Activated T-helper 9 cell treated with anti-CD3 and anti-CD28 coated beads, Interleukin-2, amount 50 U/mL, for 16 hours (primary cell): Measurements from ENCODE around the gene SEC63.
"Not testable (repeated sequence)": the region's sequence is repeated elsewhere in the genome, so short reads cannot be mapped to it uniquely, and the experiment has no call there.

Experiments
- DNase-seq: peaks from one replicate; pipeline ENCODE4 v3.0.0-alpha.2; 2020; ENCODE audit warnings: low read depth

Gene SEC63

DNA sequence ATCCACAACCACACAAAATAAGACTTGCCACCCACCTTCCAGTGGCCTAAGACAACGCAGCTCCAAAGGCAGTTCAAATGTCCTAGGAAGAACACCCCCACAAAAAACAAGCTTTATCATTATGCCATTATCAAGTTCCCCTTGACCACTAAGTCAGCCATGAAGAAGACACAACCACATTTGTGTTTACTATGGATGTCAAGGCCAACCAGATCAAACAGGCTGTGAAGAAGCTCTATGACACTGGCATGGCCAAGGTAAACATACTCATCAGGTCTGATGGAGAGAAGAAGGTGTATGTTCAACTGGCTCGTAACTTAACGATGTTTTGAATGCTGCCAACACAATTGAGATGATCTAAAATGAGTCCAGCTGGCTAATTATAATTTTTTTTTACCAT is 26.1 kb downstream of the SEC63 start:
- no peak for DNase-seq

DNA sequence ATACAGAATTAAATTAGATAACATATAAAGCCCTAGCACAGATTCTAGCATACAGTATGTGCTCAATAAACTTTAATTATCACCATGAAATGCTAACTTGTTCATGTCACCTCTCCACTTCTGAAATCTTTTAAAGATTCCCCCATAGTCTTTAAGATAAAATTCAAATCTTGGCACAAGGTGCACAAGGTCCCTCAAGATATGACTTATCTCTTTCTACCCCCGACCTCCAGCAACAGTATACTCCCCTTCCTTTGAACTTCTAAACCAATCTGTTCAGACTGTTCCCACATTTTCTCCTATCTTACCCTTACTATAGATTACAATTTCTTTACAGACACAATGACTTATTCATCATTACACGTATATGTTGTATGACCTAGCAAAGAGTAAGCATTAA is 29.0 kb downstream of the SEC63 start:
- no peak for DNase-seq

DNA sequence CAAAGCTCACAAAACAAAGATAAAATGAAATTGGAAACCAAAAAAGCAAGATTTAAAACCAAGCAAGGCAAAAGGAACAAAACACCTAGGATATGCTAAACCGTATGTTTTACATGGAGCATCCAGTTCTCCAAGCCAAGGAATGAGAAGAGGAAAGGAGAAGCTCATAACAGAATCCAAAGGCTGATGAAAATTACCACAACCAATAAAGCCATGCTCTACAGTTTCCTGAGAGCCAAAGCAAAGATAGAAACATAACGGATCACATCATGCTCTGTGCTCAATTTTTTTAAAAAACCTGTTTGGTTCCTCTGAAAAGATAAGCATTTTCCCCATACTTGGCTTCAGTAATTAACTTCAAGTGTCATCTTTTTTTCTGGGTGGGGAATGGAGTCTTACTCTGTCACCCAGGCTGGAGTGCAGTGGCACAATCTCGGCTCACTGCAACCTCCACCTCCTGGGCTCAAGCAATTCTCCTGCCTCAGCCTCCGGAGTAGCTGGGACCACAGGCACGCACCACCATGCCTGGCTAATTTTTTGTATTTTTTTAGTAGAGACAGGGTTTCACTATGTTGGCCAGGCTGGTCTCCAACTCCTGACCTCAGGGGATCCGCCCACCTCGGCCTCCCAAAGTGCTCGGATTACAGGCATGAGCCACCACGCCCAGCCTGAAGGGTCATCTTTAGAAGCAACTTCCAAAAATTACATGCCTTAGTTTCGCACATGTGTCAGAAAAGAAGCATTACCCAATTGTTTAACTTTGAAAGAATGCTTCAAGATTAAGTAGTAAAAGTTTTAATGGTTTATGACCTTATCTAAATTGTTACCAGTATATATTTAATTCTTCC is 31.1 kb downstream of the SEC63 start:
- DNase-seq = not testable (repeated sequence)

DNA sequence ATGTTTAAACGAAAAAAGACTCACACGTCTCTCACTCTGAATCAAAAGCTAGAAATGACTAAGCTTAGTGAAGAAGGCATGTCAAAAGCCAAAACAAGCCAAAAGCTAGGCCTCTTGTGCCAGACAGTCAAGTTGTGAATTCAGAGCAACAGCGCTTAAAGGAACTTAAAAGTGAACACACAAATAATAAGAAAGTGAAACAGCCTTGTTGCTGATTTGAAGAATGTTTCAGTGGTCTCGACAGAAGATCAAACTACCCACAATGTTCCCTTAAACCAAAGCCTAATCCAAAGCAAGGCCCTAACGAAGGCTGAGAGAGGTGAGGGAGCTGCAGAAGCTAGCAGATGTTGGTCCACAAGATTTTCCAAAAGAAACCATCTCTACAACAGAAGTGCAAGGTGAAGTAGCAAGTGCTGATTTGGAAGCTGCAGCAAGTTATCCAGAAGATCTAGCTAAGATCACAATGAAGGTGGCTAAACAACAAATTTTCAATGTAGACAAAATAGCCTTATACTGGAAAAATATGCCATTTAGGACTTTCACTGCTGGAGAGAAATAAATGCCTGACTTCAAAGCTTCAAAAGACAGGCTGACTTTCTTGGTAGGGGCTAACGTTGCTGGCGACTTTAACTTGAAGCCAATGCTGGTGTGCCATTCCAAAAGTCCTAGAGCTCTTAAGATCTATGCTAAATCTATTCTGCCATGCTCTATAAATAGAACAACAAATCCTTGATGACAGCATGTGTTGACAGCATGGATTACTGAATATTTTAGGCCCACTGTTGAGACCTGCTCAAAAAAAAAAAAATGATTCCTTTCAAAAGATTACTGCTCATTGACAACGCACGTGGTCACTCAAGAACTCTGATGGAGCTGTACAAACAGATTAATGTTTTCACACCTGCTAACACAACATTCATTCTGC is 40.3 kb downstream of the SEC63 start:
- no peak for DNase-seq

DNA sequence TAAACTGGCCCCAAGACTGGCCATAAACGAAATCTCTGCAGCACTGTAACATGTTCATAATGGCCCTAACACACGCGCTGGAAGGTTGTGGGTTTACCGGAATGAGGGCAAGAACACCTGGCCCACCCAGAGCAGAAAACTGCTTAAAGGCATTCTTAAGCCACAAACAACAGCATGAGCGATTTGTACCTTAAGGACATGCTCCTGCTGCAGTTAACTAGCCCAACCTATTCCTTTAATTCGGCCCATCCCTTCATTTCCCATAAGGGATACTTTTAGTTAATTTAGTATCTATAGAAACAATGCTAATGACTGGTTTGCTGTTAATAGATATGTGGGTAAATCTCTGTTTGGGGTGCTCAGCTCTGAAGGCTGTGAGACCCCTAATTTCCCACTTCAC is 41.0 kb downstream of the SEC63 start:
- DNase-seq = not testable (repeated sequence)

DNA sequence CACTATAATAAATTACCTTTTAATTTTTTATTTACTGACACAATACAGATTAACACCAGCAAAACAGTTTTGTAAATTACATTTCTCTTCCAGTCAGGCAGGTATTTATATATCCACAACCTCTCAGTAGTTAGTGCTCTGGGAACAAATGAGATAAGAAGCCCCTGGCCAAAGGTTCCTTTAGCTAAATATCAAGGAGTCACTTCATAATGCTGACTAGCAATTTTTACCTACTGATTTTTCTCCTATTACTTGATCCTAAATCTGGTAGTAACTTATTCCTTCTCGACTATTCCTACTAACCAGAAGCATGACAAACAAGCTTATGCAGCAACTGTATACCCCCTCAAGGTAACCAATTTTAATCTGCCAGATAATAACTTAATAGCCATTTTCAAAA is 46.3 kb downstream of the SEC63 start:
- no peak for DNase-seq

DNA sequence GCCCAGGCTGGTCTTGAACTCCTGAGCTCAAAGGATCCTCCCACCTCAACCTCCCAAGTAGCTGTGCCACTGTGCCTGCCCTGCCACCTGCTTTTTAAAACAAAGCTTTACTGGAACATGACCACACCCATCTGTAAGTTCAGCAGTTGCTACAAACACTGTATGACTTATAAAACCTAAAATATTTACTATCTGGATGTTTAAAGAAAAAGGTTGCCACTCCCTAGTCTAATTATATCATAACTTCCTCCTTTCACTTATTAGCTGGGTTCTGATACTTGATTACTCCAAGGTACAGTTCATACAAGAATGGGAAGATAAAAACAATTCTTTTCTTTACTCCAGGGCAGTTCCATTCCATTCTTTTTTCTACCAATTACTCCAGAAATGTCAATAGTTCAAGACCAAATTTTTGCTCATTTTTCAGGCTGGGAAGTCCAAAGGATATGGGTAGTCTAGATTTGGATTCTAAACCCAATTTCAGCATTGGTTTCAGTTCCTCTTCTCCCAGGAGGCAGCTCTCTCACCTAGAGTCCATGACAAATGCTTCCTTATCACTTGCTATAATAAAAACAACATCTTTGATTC is 63.1 kb downstream of the SEC63 start:
- no peak for DNase-seq

DNA sequence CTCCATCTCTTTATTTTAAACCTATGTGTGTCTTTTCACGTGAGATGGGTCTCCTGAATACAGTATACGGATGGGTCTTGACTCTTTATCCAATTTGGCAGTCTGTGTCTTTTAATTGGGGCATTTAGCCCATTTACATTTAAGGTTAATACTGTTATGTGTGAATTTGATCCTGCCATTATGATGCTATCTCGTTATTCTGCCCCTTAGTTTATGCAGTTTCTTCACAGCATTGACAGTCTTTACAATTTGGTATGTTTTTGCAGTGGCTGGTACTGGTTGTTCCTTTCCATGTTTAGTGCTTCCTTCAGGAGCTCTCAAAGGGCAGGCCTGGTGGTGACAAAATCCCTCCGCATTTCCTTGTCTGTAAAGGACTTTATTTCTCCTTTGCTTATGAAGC is 67.6 kb downstream of the SEC63 start:
- not testable (repeated sequence) for DNase-seq

DNA sequence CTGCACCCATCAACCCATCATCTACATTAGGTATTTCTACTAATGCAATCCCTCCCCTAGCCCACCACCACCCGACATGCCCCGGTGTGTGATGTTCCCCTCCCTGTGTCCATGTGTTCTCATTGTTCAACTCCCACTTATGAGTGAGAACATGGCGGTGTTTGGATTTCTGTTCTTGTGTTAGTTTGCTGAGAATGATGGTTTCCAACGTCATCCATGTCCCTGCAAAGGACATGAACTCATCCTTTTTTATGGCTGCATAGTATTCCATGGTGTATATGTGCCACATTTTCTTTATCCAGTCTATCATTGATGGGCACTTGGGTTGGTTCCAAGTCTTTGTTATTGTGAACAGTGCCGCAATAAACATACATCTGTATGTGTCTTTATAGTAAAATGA is 72.1 kb downstream of the SEC63 start:
- not testable (repeated sequence) for DNase-seq

DNA sequence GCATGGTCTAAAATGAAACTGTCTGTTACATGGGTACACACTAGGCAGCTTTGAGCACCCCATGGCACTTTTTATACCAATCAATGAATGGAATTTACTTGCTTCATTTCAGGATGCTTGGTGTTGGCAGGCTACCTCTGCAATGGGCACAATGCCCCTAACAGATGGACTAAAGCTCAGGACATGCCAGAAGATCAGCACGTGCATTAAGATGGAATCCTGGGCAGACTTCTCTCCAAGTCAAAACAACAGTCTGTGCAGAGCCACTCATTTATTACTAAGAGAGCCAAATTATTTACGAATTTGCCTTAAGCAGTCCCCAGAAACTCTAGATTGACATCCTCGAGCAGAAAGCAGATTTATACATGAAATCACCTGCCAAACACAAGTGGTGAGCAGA is 78.1 kb downstream of the SEC63 start:
- DNase-seq = no peak

DNA sequence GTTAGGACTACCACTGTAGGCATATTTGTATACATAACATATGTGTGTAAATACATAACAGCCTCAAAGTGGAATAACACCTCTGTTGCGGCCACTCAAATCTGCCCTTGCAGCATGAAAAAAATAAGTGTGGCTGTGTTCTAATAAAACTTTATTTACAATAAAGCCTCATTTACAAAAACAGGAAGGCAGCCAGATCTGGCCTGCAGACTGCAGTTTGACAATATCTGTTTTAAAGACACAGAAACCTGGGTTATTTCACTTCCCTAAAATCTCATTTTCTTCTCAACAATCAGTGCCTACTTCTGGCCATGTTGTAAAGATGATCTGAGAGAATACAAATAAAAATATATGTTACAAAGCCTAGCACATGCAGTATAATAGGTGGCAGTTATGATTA is 80.0 kb downstream of the SEC63 start:
- DNase-seq = no peak

DNA sequence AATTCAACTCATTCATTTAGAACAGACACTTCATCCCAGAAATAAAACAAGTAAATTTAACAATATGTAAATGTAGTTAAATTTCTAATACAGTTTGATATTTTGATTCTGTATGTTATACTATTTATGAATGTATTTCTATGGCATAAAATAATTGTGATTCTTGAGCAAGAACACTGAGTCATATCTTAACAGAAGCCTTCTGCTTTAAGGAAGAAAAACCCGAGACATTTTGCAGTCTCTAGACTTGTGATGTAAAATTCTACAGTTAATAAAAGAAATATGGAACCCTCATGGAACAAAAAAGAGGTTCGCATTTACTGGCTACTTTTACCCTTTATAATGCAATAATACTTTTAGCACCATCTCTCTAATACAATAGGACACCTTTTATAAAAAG is 86.0 kb downstream of the SEC63 start:
- no peak for DNase-seq

DNA sequence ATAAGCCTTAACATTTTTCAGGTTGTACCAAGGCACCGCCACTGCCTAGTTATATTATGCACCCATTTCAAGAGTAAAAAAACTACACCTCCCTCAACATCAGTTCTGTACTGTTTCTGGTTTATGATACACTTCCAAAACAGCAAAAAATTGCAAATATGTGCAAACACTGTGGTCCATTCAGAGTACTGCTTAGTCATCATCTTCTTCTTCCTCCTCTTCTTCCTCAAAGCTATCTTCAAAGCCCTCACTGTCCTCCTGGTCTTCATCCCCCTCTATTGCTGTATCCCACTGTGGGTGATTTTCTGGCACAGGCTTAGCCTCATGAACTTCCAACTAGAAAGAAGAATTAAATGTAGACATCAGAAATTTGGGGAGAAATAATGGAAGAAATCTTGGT is 86.5 kb downstream of the SEC63 start:
- DNase-seq = not testable (repeated sequence)

DNA sequence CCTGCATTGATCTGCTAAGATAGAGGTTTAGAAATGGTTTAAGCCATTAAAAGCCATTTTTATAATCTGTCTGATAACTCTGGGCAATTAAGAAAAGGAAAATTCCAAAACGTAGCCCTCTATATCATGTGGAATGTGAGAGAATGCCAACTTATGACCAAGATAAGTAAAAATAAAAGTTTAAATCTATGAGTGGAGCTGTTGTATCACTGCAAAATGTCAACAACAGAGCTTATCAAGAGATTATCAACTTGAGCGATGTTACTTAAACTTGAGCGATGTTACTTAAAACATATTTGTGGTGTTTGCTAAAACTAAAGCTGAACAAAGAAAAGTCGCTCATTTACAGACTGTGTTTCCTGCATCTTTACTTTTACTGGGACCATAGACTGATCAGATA is 87.0 kb downstream of the SEC63 start:
- DNase-seq = no peak

DNA sequence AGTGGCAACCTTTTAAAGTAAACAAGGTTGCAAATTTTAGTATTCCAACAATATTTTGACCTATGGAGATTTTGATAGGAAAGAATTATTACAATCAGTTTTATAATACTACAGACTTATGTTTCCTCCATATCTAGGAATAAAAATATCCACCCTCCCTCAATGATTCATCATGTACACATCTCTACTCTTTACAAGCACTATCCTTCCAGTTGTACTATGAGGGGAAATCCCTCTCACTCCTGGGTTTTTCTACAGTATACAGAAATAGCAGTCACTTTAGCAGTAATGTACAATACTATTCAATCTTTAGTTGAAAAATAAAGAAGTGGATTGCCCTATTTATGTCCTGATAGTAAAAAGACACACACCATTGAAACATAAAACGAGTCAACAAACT is 87.6 kb downstream of the SEC63 start:
- DNase-seq = no peak

DNA sequence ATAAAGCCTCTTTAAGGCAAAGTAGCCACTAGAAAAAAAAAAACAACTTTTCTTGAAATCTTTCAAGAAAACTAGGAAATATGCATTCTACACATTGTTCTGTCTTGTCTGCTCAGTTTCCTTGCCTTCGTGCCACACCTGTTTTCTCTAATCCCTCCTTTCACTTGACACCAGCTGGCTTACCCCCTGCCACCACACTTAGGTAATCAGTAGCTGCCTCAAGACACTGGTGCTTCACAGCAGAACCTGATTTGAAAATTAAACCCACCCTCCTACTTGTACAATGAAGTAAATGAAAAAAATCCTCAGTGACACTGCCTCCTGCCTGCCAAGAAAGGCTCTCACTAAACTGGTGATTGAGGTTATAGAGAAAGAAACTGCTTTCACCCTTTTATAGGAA is 88.1 kb downstream of the SEC63 start:
- DNase-seq = no peak

DNA sequence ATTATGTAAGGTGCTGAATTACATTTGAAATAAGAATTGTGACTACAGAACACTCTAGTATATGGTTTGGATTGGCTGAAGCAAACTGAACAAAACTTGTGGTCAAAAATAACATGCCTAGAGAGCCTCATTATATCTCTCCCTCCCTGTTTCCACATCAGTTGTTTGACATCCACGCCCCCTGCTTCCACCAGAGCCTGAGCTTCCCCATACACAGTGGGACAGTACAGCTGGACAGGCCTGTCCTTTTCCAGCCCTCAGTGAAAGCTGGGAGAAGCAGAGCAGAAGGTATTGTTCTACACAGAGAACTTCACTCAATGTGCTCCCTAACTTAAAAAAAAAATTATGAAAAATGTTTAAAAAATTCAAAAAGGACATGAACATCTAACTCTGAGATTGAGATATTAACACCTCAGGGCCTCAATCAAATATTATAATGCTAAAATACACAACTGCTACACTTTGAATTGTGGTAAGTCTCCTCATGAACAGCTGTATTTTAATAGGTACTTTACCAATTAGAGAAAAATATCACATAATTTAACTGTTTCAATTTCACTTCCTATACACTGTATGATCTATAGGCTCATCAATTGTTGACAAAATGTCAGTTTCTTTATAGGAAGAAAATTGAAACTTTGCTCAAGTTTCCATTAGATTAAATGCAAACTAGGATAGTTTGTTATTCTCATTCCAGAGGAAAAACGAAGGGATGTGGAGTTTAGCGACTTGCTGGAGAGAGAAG is 89.0 kb downstream of the SEC63 start:
- DNase-seq = no peak

DNA sequence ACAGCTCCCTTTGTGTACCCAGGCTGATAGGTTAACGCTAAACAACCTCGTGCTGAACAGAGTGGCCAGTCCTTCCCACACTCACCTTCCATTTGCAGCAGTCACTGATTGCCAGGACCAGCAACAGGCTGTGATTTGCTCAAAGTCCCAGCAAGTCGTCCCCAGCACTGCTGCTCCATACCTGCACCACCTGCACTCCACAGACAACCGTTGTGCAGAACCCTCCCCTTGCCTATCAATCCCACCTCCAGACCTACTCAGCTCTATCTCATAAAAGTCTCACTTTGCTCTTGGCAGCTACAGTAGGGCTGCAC is 90.7 kb downstream of the SEC63 start:
- no peak for DNase-seq

DNA sequence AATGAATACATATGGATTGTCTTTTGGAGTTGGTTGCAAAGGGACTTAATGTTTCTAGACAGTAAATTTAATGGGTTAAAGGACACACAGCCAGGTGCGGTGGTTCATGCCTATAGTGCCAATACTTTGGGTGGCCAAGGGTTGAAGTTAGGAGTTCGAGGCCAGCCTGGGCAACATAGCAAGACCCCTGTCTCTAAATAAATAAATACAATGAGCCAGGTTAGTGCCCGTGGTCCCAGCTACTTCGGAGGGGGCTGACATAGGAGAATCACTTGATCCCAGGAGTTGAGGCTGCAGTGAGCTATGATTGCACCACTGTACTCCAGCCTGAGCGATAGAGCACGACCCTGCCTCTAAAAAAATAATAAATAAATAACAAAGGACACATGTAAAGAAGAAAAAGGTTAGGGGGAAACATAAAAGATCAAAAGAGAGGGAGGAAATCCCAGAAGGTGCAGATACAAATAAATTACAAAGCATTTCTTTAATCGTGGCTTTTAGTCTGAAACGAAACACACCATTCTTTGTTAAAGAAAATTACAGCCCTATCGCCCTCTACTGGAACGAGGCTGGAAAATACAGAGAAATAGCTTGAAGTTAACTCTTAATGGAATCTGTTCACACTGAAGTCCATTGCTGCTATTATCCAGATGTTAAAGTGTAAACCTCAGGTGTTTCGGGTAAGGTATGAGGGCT is 91.3 kb downstream of the SEC63 start:
- DNase-seq = no peak

DNA sequence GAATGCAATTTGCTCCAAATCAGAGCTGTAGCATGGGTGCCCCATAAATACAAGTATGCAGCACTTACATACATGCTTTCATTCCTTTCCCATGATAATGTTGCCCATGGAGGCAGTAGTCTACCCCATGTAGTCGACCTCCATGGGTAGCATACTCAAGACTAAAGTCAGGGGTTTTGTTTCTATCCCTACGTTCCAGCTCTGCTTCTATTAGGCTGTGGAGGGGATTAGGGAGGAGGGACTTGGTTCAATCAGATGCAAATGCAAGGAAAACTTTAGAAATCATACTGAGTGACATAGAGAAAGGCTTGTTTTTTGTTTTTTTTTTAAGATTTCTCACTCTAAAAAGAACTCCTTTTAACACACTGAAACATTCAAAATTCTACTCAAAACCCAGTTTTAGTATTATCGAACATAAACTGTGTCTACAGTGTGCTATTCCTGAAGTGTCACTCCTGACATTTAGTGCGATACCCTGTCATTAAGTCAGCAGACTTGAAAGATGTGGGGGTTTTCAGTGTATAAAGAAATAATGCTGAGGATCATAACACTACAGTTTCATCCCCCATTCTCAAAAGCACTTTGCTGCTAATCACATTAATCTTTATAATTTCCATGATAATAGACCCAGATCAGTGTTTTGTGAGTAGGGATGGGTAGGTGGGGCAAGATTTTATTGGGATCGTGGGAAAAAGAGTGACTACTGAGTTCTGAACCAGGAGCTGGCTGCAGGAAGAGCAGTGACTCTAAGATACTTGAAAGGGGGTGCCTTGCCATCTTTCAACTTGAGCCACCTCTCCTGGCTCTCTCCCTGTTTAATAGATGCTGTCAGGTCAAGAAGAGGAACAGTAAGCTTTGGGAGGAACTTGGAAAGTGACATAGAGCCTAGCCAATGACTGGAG is 93.5 kb downstream of the SEC63 start:
- no peak for DNase-seq

DNA sequence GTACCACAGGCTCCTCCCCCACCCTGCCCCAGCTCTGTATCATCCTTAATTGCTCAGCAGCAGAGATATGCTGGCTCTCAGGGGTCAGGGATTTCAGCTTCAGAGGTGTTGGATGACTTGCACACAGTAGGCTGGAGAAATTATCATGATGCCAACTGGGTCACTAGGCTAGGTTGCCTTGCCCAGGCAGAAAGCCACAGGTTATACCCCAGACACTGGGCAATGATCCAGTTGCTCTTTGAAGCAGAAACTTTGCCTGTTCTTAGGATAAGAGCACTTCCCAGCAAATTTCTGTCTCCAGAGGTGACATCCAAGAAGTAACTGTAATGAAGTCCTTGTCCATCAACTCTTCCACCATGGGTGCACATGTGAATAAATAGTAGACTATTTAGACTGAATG is 95.6 kb downstream of the SEC63 start:
- no peak for DNase-seq
